Neural progenitor cell (in vitro differentiated cells): ENCODE data around the gene HDAC4. TPM values are rescaled to one million over a fixed set of nuclear protein-coding genes. Genes with fewer than 3 reads are reported as not detected.

Source experiments
- DNase-seq: peaks from one replicate; pipeline ENCODE4 v3.0.0-alpha.2; 2016; ENCODE audit warnings: low spot score
- H2AFZ ChIP-seq: fragments of 200-600 bp; sonication (generic); replicated peaks from 2 replicates; pipeline ENCODE4 v1.6.1; 2016; ENCODE audit warnings: antibody characterized with exemption
- H3F3A ChIP-seq: fragments of 200-600 bp; sonication (generic); 2 replicates; pipeline ENCODE4 v1.6.1; 2016; ENCODE audit warnings: antibody characterized with exemption, low read depth
- H3K27ac ChIP-seq: fragments of 200-600 bp; sonication (generic); 2 replicates; pipeline ENCODE4 v1.5.1; 2016; ENCODE audit warnings: mild to moderate bottlenecking
- H3K27me3 ChIP-seq: fragments of 200-600 bp; sonication (generic); 2 replicates; pipeline ENCODE4 v1.6.1; 2016; ENCODE audit warnings: mild to moderate bottlenecking, moderate library complexity
- H3K36me3 ChIP-seq: fragments of 200-600 bp; sonication (generic); 2 replicates; pipeline ENCODE4 v1.5.1; 2016
- H3K4me1 ChIP-seq: fragments of 200-600 bp; sonication (generic); 2 replicates; pipeline ENCODE4 v1.6.1; 2016; ENCODE audit warnings: mixed run types
- H3K4me2 ChIP-seq: fragments of 200-600 bp; sonication (generic); 2 replicates; pipeline ENCODE4 v1.6.1; 2016
- H3K4me3 ChIP-seq: fragments of 200-600 bp; sonication (generic); 2 replicates; pipeline ENCODE4 v1.5.1; 2016
- H3K79me2 ChIP-seq: fragments of 200-600 bp; sonication (generic); 2 replicates; pipeline ENCODE4 v1.6.1; 2016; ENCODE audit warnings: low read depth
- H3K9ac ChIP-seq: fragments of 200-600 bp; sonication (generic); 2 replicates; pipeline ENCODE4 v1.6.1; 2016
- H3K9me3 ChIP-seq: fragments of 200-600 bp; sonication (generic); 2 replicates; pipeline ENCODE4 v1.5.1; 2016; ENCODE audit warnings: low read depth
- H4K20me1 ChIP-seq: fragments of 200-600 bp; sonication (generic); 2 replicates; pipeline ENCODE4 v1.6.1; 2016; ENCODE audit warnings: low read depth
- H3K27ac Mint-ChIP-seq: 3 replicates; pipeline ENCODE4 v1.8.0; 2021; ENCODE audit warnings: mixed read lengths
- H3K27me3 Mint-ChIP-seq: 2 replicates; pipeline ENCODE4 v1.8.0; 2022; ENCODE audit warnings: low read depth, mild to moderate bottlenecking, inconsistent platforms, moderate library complexity, mixed read lengths; ENCODE audit not compliant: insufficient read depth
- H3K36me3 Mint-ChIP-seq: 3 replicates; pipeline ENCODE4 v1.8.0; 2021; ENCODE audit warnings: mixed read lengths
- H3K4me1 Mint-ChIP-seq: 3 replicates; pipeline ENCODE4 v1.8.0; 2021; ENCODE audit warnings: mixed read lengths
- H3K4me3 Mint-ChIP-seq: 3 replicates; pipeline ENCODE4 v1.8.0; 2021; ENCODE audit warnings: mild to moderate bottlenecking, moderate library complexity, mixed read lengths
- H3K9me3 Mint-ChIP-seq: 3 replicates; pipeline ENCODE4 v1.8.0; 2020; ENCODE audit warnings: mixed read lengths
- CTCF ChIP-seq: fragments of 200-600 bp; sonication (generic); IDR thresholded peaks from 2 replicates; pipeline ENCODE4 v1.5.1; 2017; ENCODE audit warnings: antibody characterized with exemption, mild to moderate bottlenecking
- EZH2 ChIP-seq: fragments of 200-600 bp; sonication (generic); IDR thresholded peaks from 2 replicates; pipeline ENCODE4 v1.6.1; 2017; ENCODE audit warnings: antibody characterized with exemption, mild to moderate bottlenecking, moderate library complexity
- EZH2phosphoT487 ChIP-seq: fragments of 200-600 bp; sonication (generic); IDR thresholded peaks from 2 replicates; pipeline ENCODE4 v1.6.1; 2017; ENCODE audit warnings: antibody characterized with exemption
- total RNA-seq: library from RNA; depleted of rRNA; stranded (reverse); fragments of >200 nt; gene quantifications from 2 replicates; pipeline ENCODE4 v1.2.3, GENCODE V29; 2015; ENCODE audit warnings: low replicate concordance

The HDAC4 gene
- total RNA-seq, 1 donor from 2014 or later: 36.0 TPM

GRCh38 chr2:239104800-239105199 is 296.0 kb downstream of the HDAC4 start:
- Mint-ChIP-seq H3K9me3 (no peaks in the 10 kb centered on the region), H3K4me1 (no peaks in the 10 kb centered on the region), H3K36me3 (peaks cover 5% of the 10 kb centered on the region), H3K27ac (no peak overlapping the region), H3K27me3 (peaks cover 4% of the 10 kb centered on the region), H3K4me3 (no peak overlapping the region)
- H3K27ac ChIP-seq: no peak overlapping the region
- H3K9ac ChIP-seq: no peak overlapping the region
- peaks cover 7% of the 10 kb centered on the region for H4K20me1 ChIP-seq
- H3K27me3 ChIP-seq: no peaks in the 10 kb centered on the region
- H2AFZ ChIP-seq: no peak overlapping the region
- H3K9me3 ChIP-seq: no peaks in the 10 kb centered on the region
- H3K4me1 ChIP-seq: no peaks in the 10 kb centered on the region
- H3F3A ChIP-seq: no peaks in the 10 kb centered on the region
- no peak for DNase-seq
- no peak overlapping the region for H3K4me2 ChIP-seq
- no peaks in the 10 kb centered on the region for H3K36me3 ChIP-seq
- no peak overlapping the region for H3K4me3 ChIP-seq
- no peaks in the 10 kb centered on the region for H3K79me2 ChIP-seq
- TF ChIP-seq CTCF: no peak
- no peak for TF ChIP-seq EZH2
- no peak for TF ChIP-seq EZH2phosphoT487

GRCh38 chr2:239103125-239104098 is 297.4 kb downstream of the HDAC4 start:
- H3F3A ChIP-seq: no peaks in the 10 kb centered on the region
- H3K9me3 ChIP-seq: no peaks in the 10 kb centered on the region
- TF ChIP-seq EZH2phosphoT487: no peak
- no peak for TF ChIP-seq CTCF
- TF ChIP-seq EZH2: no peak
- Mint-ChIP-seq H3K4me3 (no peak overlapping the region), H3K27me3 (peaks cover 4% of the 10 kb centered on the region), H3K27ac (no peak overlapping the region), H3K4me1 (peaks cover 2% of the 10 kb centered on the region), H3K36me3 (peaks cover 5% of the 10 kb centered on the region), H3K9me3 (no peaks in the 10 kb centered on the region)
- H2AFZ ChIP-seq: no peak overlapping the region
- peaks cover 7% of the 10 kb centered on the region for H4K20me1 ChIP-seq
- no peak overlapping the region for H3K9ac ChIP-seq
- no peaks in the 10 kb centered on the region for H3K79me2 ChIP-seq
- DNase-seq: no peak
- no peak overlapping the region for H3K27ac ChIP-seq
- no peak overlapping the region for H3K4me3 ChIP-seq
- H3K4me2 ChIP-seq: no peak overlapping the region
- no peaks in the 10 kb centered on the region for H3K4me1 ChIP-seq
- H3K36me3 ChIP-seq: no peaks in the 10 kb centered on the region
- H3K27me3 ChIP-seq: no peaks in the 10 kb centered on the region

GRCh38 chr2:239102266-239102665 is 298.6 kb downstream of the HDAC4 start:
- peaks cover 2% of the 10 kb centered on the region for H3K4me1 Mint-ChIP-seq
- Histone ChIP-seq H3K4me2 (no peak overlapping the region), H3K79me2 (no peaks in the 10 kb centered on the region), H3K4me1 (no peaks in the 10 kb centered on the region), H3K27ac (no peak overlapping the region), H3F3A (no peaks in the 10 kb centered on the region), H2AFZ (no peak overlapping the region), H3K27me3 (no peaks in the 10 kb centered on the region), H3K9ac (no peak overlapping the region), H3K4me3 (no peak overlapping the region), H4K20me1 (peaks cover 7% of the 10 kb centered on the region), H3K36me3 (no peaks in the 10 kb centered on the region), H3K9me3 (no peaks in the 10 kb centered on the region)
- H3K9me3 Mint-ChIP-seq: no peaks in the 10 kb centered on the region
- no peak for TF ChIP-seq EZH2phosphoT487
- no peak for TF ChIP-seq CTCF
- TF ChIP-seq EZH2: no peak
- peaks cover 4% of the 10 kb centered on the region for H3K27me3 Mint-ChIP-seq
- DNase-seq: no peak
- peaks cover 5% of the 10 kb centered on the region for H3K36me3 Mint-ChIP-seq
- no peak overlapping the region for H3K27ac Mint-ChIP-seq
- H3K4me3 Mint-ChIP-seq: no peak overlapping the region
